ENCODE data around the gene PROCA1. TPM values are rescaled to one million over a fixed set of nuclear protein-coding genes. Genes with fewer than 3 reads are reported as not detected.

Gene PROCA1
- total and polyA plus RNA-seq, 9 of the 15 experiments (the other 6 are each of a cell fraction or from before 2014, with no cell fraction given): 0.78 to 16.2 (median 5.6) TPM

DNA sequence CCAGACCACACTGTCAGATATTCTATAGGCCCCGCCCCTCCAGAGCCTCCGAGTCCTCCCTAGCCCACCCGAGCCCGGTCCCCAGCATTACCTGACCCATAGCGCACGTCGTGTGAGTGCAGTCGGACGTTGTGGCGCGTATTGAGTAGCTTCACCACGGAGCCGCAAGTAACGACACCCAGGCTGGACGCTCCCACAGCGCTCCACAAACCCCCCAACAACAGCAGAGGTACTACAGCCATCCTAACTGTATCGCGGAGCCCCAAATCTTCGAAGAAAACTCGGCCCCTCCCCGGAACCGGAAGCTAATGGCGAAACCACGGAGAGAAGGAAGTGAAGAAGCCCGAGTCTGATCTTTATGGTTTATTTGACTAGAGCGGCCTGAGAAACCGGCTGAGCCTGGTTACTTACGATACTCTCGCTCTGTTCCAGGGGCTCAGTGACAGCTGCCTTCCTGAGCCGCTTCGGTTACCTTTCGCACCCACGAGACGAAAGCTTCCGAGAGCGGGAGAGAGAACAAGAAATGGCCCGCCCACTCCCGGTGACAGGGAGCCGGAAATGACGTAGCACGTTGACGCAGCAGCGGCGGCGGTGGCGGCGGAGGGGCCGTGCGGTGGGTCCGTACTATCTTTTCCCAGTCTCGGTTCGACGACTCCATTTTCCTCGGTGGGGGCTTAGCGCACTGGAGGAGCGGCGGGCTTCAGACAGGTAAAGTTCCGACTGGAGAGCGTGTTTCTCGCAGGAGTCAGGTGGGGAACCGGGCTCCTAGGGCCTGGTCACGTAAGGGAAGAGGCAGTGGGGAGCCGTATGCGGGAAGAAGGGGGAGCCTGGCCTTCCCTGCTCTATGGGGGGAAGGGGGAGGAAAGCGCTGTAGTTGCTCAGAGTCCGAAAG is 49.8 kb downstream of the PROCA1 start, which contains the start of the genes SDF2 and SUPT6H (continued):
- TF ChIP-seq ARID2 (IDR thresholded peaks at IDR 0.05) (no peak), MITF (IDR thresholded peaks at IDR 0.05) (0 out of 2 replicates have a peak, but pooled peaks have one; percentile 21), CBX2 (IDR thresholded peaks at IDR 0.05; ENCODE audit: insufficient read depth, low read length, poor library complexity, severe bottlenecking) (no peak), NCOA6 (IDR thresholded peaks at IDR 0.05) (peak; percentile 85), DIDO1 (tag; IDR thresholded peaks at IDR 0.05; ENCODE audit: low read depth) (peak; percentile 92), POLR2AphosphoS5 (IDR thresholded peaks at IDR 0.05; ENCODE audit: control insufficient read depth, insufficient read depth, low read depth, low read length) (peak; percentile 85), KLF1 (tag; IDR thresholded peaks at IDR 0.05) (peak; percentile 51; the same call in 1 of the 2 replicates), ZNF696 (CRISPR knock-in tag; conservative IDR thresholded peaks at IDR 0.05) (no peak), TBP (optimal IDR thresholded peaks at IDR 0.05; ENCODE audit: low read depth, low read length) (peak; percentile 77), SRSF3 (IDR thresholded peaks at IDR 0.05; ENCODE audit: insufficient read depth, low read length) (0 out of 2 replicates have a peak, but pooled peaks have one; percentile 12), CCAR2 (IDR thresholded peaks at IDR 0.05; ENCODE audit: low read depth, low read length) (no peak), ELF1 (tag; IDR thresholded peaks at IDR 0.05) (peak; percentile 90), ETV5 (CRISPR knock-in tag; IDR thresholded peaks at IDR 0.05; ENCODE audit: low read depth) (peak; percentile 86), ZNF740 (CRISPR knock-in tag; IDR thresholded peaks at IDR 0.05) (peak; percentile 65), ZNF740 (tag; IDR thresholded peaks at IDR 0.05) (peak in 1 of 2 experiments; percentile 61; a peak in 2 of 4 replicates)
- TF ChIP-seq, protein P1, sequence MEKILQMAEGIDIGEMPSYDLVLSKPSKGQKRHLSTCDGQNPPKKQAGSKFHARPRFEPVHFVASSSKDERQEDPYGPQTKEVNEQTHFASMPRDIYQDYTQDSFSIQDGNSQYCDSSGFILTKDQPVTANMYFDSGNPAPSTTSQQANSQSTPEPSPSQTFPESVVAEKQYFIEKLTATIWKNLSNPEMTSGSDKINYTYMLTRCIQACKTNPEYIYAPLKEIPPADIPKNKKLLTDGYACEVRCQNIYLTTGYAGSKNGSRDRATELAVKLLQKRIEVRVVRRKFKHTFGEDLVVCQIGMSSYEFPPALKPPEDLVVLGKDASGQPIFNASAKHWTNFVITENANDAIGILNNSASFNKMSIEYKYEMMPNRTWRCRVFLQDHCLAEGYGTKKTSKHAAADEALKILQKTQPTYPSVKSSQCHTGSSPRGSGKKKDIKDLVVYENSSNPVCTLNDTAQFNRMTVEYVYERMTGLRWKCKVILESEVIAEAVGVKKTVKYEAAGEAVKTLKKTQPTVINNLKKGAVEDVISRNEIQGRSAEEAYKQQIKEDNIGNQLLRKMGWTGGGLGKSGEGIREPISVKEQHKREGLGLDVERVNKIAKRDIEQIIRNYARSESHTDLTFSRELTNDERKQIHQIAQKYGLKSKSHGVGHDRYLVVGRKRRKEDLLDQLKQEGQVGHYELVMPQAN (IDR thresholded peaks at IDR 0.05; ENCODE audit: borderline replicate concordance): peak; percentile 94
- TF ChIP-seq, protein P2, sequence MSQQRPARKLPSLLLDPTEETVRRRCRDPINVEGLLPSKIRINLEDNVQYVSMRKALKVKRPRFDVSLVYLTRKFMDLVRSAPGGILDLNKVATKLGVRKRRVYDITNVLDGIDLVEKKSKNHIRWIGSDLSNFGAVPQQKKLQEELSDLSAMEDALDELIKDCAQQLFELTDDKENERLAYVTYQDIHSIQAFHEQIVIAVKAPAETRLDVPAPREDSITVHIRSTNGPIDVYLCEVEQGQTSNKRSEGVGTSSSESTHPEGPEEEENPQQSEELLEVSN (IDR thresholded peaks at IDR 0.05; ENCODE audit: borderline replicate concordance in 1 of 2, extremely low read depth in 1 of 2, insufficient read depth in 1 of 2, insufficient read length in 1 of 2, low read depth in 1 of 2, low read length in 1 of 2, poor library complexity in 1 of 2, severe bottlenecking in 1 of 2): peak; percentile 73 to 87
- TF ChIP-seq, protein P3, sequence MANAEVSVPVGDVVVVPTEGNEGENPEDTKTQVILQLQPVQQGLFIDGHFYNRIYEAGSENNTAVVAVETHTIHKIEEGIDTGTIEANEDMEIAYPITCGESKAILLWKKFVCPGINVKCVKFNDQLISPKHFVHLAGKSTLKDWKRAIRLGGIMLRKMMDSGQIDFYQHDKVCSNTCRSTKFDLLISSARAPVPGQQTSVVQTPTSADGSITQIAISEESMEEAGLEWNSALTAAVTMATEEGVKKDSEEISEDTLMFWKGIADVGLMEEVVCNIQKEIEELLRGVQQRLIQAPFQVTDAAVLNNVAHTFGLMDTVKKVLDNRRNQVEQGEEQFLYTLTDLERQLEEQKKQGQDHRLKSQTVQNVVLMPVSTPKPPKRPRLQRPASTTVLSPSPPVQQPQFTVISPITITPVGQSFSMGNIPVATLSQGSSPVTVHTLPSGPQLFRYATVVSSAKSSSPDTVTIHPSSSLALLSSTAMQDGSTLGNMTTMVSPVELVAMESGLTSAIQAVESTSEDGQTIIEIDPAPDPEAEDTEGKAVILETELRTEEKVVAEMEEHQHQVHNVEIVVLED (CRISPR knock-in tag; IDR thresholded peaks at IDR 0.05): peak; percentile 96
